IPS DF 19.7 (cell line): ENCODE data around the gene TNFRSF25.
"Not testable (repeated sequence)": the region's sequence is repeated elsewhere in the genome, so short reads cannot be mapped to it uniquely, and the experiment has no call there.

Experiments used
- DNase-seq: peaks from one replicate; pipeline ENCODE4 v3.0.0-alpha.2; 2013; ENCODE audit warnings: low read depth, low spot score

TNFRSF25 gene

DNA sequence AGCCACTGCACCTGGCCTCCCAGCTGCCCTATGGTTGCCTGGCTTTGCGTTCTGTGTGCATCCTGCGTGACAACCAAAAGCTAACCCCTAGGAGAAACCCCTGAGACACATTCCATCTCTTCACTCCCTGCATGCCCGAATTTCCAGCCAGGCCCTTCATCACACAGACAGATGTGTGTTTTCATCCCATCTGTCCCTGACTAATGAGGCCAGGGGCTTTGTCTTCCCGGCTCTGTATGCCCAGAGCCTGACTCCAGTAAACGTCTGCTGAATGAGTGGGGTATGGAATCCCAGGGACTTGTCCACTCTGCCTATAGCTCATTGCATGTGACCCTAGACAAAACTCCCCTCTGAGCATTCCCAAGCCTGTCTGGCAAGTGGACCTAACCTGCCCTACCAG, 31.8 kb downstream of the TNFRSF25 start:
- no peak for DNase-seq

DNA sequence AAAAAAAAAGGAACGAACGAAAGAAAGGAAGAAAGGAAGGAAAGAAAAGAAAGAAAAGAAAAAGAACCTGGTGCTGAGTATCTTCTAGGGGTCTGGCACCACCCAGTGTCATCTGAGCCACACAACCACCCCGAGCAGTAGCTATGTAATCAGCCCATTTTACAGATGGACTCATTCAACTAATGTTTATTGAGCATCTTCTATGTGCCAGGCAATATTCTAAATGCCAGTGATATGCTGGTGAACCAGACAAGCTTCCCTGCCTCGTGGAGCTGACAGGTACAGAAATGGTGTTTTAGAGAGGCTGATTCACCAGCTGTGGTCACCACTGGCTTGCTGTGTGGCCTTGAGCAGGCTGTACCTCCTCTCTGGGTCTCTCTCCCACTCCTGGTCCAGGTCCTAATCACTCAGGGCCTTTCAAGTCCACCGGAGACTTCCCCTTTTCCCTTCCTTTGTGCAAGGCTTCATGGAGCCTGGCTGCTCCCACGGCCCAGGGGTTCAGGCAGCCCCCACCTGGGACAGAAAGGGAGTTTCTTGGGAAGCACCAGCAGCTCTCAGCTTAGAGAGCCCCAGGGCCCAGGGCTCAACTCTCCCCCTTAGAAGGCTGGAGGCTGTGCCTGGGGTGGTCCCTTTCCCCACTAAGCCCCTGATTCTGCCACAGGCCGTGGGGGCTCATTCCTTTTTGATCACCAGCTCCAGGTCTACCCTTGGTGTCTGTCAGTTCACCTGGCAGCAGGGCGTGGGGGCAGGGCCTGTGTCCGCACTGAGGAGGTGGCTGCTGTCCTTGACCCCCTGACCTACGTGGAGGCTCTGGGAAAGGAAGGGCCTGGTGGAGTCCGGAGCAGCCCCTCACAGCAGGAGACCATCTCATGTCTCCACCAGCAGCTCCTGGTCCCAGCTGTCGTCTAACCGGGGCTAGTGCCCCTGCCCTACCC, 34.1 kb downstream of the TNFRSF25 start:
- not testable (repeated sequence) for DNase-seq

DNA sequence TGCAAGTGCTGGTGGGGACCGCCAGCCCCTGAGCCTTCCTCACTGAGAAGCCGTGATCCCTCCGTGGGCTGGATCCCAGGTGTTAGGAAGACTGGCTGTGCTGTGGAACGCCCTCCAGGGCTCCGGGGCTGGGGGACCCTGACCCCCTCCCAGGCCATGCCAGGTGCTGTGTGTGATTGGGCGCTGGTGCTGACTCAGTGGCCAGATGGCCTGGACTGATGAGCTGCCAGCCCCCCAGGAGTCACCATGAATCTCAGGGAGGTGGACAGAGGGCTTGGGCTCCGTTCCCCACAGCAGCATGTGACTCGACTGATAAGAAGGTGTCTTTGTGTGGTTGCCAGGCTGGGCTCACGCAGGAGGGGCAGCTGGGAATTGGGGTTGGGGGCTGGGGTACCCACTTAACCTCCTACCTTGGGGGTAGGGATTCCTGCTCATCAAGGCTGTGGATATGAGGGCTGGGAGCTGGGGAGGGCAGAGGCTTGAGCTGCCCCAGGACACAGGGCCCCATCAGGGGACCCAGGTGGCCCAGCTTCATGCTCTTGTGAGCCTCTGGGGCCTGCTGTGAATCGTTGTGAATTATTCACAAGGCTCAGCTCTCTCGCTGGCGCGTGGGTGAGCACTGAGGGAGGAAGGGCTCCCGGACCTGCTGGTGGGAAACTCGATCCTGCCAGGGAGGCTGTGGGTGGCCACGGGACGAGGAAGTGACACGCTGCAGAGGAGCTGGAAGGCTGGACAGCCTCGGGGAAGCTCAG, 36.1 kb downstream of the TNFRSF25 start:
- not testable (repeated sequence) for DNase-seq

DNA sequence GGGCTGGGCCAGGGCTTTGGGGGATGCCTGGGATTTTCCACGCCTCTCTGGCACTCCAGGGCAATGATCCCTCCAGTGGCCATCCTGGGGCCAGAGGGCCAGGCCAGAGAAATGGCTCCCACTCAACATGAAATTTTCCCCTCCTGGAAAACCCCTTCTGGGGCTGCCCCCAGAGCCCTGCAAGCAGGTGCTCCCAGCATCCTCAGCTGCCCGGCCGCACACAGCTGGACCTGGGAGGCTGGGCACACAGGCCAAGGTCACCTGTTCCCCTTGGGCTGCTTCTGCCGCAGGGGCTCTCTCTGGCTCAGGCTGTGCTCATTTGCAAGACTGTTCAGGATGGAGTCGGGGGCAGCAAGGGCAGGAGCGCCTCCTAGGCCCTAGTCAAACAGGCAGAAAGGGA, 37.5 kb downstream of the TNFRSF25 start:
- DNase-seq: not testable (repeated sequence)

DNA sequence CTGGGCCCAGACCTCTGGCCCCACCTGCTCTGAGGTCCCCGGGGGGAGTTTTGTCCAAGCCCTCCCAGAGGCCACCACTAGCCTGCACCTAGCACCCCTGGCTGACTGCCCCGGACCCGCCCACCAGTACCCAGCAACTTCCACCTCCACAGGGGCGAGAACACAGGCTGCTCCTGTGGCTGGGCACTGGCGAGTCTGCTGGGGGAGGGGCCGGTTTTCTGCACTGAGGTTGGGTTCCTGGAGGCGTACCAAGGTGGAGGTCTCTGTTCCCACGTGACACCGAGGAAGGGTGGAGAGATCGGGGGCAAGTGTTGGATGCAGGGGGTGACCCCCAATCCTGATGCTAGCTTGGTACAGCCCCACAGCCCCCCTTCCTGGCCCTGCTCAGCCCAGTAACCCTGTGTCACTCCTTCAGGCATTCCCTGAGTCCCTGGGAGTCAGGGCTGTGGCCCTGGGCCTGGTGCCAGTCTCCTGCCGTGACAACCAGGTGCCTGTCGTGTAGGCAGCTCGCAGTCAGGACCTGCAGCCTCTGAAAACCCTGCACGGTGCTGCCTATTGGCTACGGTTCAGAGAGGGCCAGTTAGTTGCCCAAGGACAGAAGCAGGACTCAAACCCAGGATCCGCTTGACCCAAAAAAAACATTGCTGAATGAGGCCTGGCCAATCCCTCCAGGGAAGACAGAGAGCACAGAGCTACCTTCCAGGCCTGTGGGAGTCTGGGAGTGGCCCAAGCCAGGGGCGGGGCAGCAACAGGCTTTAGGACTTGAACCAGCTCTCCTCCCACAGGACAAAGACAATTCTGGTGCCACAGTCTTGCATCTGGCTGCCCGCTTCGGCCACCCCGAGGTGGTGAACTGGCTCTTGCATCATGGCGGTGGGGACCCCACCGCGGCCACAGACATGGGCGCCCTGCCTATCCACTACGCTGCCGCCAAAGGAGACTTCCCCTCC, 38.3 kb downstream of the TNFRSF25 start:
- no peak for DNase-seq

DNA sequence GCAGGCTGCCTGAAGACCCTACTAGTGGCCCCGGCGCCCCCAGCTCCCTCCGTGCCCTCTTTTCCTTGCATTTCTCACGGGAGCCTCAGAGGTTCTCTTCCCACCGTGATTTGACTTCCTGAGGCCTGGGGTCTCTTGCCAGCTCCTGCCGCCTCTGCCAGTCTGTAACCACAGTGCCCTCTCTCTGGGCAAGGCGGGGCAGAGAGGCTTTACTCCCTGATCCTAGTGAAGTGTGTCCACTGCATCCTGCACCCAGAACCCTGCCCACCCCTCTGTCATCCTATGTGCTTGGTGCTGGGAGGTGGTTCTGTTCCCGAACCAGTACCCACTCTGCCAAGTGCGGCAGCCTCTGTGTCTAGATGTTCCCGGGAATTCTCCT, 39.0 kb downstream of the TNFRSF25 start:
- DNase-seq: no peak

DNA sequence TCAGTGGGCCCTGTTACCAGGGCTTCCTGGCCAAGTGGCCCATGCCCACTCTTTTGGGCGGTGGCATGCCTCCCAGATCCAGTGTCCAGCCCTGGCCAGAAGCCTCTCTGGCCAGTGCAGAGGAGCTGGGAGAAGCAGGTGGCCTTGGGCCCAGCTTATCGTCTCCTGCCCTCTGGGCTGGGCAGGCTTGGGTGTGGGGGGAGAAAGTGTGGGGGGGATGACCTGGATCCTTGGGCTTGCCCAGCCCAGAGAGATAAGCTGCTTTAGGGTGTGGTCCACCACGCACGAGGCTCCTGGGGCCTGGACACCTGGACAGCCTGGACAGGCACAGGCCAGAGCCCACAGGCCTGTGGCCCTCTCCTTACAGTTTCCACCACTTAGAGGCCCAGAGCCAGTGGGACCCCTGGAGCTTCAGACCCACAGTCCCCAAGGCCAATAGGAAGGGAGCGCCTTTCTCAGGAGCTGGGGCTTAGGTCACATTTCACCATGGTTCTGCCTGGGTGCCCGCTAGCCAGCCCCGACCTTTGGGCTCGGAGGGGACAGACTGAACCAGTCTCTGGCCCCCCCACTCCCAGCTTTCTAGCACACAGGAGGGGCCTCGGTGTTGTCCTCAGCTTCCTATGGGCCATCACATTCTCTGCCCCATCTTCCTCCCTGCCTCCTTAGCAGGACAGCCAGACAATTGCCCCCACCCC, 39.5 kb downstream of the TNFRSF25 start:
- no peak for DNase-seq

DNA sequence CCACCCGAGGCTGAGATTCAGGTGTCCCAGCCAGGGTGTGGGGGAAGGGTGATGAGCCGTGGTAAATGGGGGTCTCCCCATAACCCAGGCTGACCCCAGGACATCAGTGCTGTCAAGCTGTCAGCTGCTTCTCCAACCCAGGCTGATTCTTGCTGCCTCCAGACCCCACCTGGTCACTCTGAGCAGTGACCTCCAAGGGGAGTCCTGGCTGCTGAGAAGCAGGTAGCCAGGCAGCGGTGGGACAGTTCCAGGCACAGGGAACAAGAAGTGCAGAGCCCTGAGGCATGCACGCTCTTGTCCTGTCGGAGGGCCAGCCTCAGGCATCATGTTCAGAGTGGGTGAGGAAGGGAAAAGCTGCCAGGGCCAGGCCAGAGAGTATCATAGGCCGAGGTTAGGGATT, 40.3 kb downstream of the TNFRSF25 start:
- no peak for DNase-seq

DNA sequence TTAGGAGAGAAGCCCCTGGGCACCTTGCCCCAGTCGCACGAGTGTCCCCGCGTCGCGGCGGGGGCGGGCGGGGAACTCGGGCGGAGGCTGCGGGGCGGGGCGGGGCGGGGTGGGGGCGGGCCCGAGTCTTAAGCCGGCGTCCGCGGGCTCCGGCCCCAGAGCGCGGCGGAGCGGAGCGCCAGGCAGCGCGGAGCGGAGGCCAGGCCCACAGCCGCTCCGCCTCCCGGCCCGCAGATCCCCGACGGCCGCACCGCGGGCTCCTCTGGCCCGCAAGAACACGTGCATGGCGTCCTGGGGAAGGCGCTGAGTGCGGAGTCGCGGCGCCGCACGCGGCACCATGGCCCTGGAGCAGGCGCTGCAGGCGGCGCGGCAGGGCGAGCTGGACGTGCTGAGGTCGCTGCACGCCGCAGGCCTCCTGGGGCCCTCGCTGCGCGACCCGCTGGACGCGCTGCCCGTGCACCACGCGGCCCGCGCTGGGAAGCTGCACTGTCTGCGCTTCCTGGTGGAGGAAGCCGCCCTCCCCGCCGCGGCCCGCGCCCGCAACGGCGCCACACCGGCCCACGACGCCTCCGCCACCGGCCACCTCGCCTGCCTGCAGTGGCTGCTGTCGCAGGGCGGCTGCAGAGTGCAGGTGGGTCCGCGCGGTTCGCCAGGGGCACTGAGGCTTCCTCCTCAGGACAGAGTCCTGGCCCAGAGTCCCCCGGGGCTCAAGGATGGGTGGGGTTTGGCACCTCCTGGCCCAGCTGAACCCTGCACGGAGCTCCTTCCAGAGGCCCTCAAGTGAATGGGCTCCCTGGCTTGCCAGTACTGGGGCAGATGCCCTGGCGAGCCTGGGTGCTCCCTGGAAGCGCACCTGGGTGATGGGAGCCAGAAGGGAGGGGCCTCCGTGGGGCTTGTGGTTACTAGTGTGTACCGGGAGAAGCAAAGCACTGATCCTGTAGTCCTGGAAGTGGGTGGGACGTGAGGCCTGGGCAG, 41.1 kb downstream of the TNFRSF25 start, which contains the start of gene ESPN:
Gene ESPN (plus strand): TSS at position 158 of the 975 bp plus-strand sequence. CDS start 180 bp downstream, at position 338.
- no peak for DNase-seq

DNA sequence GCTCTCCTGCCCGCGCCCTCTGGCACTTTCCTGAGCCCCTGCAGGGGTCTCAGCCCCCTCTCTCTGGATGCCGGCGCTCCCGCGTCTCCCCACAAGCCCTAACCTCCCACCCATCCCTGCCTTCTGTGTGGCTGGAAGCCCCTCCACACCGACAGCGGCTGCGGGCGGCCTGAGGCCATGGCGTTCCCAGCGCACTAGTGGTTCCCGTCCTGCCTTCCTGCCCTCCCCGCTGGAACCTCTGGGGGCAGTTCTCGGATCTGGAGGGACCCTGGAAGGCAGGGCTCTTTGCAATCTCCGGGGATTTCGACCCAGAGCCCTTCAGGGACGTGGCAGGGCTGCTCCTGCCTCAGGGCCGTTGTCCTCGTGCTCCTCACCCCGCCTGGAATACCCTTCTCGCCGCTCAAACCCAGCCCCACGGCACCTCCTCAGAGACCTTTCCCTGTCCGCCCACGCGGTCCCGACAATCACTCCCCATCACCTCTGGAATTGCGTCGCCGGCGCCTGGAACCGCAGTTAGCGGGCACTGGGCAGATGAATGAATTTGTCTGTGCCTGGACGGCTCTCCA, 41.9 kb downstream of the TNFRSF25 start:
- no peak for DNase-seq

DNA sequence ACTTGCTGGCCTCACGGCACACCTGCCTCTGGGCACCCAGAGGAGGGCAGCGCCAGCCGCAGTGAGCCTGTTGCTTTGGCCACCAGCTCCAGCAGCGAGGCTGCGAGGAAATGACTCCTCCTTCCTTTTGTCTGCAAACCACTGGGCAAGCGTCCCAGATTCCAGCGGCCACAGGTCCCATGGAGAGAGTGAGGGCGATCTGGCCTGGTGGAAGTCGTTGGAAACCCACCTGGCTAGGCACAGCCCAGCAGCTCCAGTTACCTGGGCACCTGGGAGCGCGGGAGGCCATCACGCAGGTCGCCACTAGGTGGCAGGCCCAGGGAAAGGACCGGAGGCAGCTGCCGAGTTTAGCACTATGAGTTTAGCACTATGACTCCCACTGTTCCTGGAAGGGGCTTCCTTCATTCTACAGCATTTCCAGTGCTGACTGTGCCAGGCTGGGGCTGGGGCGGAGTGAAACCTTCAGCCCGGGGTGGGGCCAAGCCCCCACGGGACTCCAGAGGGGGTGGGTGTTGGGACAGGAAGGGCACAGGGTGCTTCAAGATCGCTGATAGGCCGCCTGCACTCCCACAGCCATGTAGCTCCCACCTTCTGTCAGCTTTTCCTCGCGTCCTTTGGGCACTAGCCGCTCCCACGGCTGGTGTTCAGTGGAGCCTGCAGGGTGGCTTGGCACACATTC, 42.5 kb downstream of the TNFRSF25 start:
- DNase-seq: no peak

DNA sequence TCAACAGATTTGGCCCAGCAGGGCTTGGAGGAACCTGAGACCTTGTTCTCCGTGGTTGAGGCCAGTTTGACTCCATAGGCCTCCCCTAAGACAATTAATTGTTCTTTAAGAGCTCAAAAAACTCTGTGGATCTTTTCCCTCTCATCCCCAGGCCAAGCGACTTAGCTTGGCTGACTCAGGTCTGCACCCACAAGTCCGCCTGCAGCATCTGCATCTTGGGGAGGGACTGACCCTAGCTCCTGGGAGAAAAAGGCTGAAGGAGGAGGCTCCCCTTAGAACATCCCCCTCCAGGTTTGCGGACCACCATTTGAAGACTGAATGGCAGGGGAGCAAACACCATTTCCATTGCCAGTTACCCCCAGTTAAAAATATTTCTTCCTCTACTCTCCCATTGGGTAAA, 44.7 kb downstream of the TNFRSF25 start:
- no peak for DNase-seq

DNA sequence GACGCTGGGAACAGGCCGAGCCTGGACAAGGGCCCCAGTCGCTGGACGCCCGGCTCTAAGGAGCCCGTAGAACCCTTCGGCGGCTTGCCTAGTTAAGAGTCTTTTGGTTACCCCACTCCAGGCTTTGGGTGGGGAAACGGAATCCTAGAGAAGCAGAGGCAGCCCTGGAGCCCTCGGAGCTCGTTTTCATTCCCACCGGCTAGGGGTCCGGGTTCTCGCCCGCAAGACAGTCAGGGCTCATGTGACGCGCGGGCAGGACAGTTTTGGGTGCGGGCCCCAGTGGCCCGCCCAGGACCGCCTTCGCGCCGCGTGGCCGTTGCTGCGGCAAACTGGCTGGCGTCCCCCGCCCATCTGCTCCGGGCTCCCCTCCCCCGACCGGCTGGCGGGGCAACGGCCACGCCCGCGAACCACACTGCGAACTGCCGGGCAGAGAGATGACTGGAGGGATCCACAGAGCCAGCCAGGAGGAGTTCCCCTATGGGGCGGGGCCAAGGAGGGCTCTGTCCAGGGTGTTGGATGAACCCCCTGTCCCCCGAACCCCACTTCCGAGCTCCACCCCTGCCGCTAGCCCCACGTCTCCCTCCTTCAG, 45.4 kb downstream of the TNFRSF25 start:
- no peak for DNase-seq

DNA sequence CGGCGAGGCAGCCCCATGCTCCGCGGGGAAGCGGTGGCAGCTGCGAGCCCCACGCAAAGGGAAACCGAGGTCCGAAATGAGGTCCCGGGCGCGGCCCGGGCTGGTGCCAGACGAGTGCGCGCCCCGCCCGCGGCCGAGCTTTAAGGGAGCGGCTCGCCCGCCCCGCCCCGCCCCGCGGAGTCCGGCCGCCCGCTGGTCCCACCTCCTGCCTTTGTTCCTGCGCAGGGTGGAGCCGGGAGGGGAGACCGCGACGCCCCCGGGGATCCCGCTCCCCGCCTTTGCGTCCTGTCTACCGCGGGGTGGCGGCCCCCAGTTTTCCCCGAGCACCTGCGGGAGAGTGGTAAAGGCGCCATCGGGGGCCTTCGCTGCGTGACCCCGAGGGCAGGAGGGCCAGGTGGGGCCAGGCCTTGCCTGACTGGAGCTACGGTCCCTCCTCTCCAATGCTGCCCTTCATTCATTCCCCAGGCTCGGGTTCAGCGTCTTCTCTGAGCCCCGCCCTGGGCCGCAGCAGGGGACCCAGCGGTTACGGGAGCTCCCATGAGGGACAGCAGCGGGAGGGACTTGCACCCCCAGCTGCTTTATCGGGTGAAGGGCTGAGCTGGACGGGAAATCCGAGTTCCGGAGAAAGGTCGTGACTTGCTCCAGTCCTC, 46.0 kb downstream of the TNFRSF25 start, which contains the start of gene HES2:
Gene HES2 (minus strand): TSS at position 116 of the 650 bp plus-strand sequence. CDS start 99 bp downstream, at position 17.
- no peak for DNase-seq

DNA sequence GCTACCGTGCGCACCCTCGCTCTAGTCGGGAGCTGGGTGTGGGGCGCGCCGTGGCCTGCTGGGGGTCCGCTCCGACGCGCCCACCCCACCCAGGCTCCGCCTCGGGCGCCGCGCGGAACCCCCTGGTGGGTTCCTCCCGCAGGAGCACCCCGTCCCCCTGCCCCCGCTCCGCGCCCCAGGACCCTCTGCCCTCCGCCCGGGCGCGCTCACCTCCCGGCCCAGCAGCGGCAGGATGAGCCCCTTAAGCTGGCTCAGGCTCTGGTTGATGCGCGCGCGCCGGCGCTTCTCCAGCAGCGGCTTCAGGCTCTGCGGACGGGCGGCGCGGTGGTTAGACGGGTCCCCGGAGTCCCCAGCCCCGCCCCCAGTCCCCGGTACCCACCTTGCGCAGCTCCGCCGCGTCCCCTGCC, 46.6 kb downstream of the TNFRSF25 start:
- DNase-seq: no peak

DNA sequence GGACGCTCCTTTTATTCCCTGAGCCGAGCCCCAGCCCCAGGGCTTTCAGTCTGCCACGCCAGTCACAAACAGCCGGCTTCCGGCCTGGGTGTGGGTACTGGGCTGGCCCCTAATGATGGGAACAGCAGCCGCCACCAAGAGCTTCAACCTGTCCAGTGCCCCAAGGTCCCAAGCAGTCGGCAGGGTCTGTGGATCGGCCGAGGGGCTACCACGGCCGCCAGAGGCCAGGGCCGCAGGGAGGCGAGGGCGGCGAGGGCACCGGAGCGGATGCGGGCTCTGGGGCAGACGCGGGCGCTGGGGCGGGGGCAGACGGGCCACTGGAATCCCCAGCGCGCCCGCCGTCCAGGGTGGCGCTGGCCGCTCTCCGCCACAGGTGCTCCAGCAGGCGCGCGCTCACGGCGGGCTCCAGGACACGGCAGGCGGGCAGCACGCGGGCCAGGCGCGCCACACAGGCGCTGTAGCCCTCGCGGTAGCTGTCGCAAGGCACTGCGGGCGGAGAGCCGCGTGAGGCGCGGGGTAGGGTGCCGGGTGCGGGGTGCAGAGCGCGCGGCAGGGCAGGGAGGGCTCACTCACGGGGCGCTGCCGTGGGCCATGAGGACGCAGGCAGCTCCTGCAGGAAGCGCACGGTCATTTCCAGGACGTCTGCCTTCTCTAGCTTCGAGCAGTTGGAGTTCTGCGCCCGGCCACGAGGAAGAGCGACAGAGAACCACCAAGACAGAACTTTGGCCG, 47.1 kb downstream of the TNFRSF25 start:
- no peak for DNase-seq
